ENCODE data around the gene SLC2A11.

The SLC2A11 gene

GRCh38 chr22:23877566-23877965 lies 19.9 kb downstream of the SLC2A11 start:
- DNase-seq (ENCODE audit: low read depth): no peak
- TF ChIP-seq CTCF (IDR thresholded peaks at IDR 0.05; ENCODE audit: control insufficient read depth, insufficient read depth, low read depth, low read length, missing control alignments): no peak

GRCh38 chr22:23878219-23878618 lies 20.5 kb downstream of the SLC2A11 start:
- TF ChIP-seq CTCF (IDR thresholded peaks at IDR 0.05; ENCODE audit: control insufficient read depth, insufficient read depth, low read depth, low read length, missing control alignments): no peak
- DNase-seq (ENCODE audit: low read depth): no peak
- H3K4me3 ChIP-seq (ENCODE audit: control insufficient read depth, low read depth, low read length): no peak overlapping the region

More at GRCh38 chr22:23877566-23877965, 19.9 kb downstream of the SLC2A11 start:
- H3K4me3 ChIP-seq (ENCODE audit: control insufficient read depth, low read depth, low read length): no peak overlapping the region

- DNase-seq (ENCODE audit: low read depth): no peak
- no peak for TF ChIP-seq CTCF (IDR thresholded peaks at IDR 0.05; ENCODE audit: control insufficient read depth, insufficient read depth, low read depth, low read length, missing control alignments)
- no peak overlapping the region for H3K4me3 ChIP-seq (ENCODE audit: control insufficient read depth, low read depth, low read length)
Measured at GRCh38 chr22:23882370-23882769, 24.7 kb downstream of the SLC2A11 start.

- no peak overlapping the region for H3K4me3 ChIP-seq (ENCODE audit: control insufficient read depth, low read depth, low read length)
- TF ChIP-seq CTCF (IDR thresholded peaks at IDR 0.05; ENCODE audit: control insufficient read depth, insufficient read depth, low read depth, low read length, missing control alignments): no peak
- no peak for DNase-seq (ENCODE audit: low read depth)
Measured at GRCh38 chr22:23883658-23884057, 26.0 kb downstream of the SLC2A11 start.

GRCh38 chr22:23884140-23884539 lies 26.5 kb downstream of the SLC2A11 start:
- H3K4me3 ChIP-seq (ENCODE audit: control insufficient read depth, low read depth, low read length): no peak overlapping the region
- DNase-seq (ENCODE audit: low read depth): no peak
- TF ChIP-seq CTCF (IDR thresholded peaks at IDR 0.05; ENCODE audit: control insufficient read depth, insufficient read depth, low read depth, low read length, missing control alignments): no peak

GRCh38 chr22:23888615-23889401 lies 31.1 kb downstream of the SLC2A11 start:
- DNase-seq (ENCODE audit: low read depth): no peak
- no peak overlapping the region for H3K4me3 ChIP-seq (ENCODE audit: control insufficient read depth, low read depth, low read length)
- TF ChIP-seq CTCF (IDR thresholded peaks at IDR 0.05; ENCODE audit: control insufficient read depth, insufficient read depth, low read depth, low read length, missing control alignments): peak; percentile 20
